ENCODE results near the gene TLE1.

The TLE1 gene

GRCh38 chr9:81665322-81665871 is 23.9 kb downstream of the TLE1 start:
- TF ChIP-seq CTCF (IDR thresholded peaks at IDR 0.05; ENCODE audit: insufficient read depth, missing control alignments) = no peak
- no peak for FAIRE-seq
- no peak for DNase-seq (ENCODE audit: insufficient read length, low spot score)

GRCh38 chr9:81664638-81665222 is 24.6 kb downstream of the TLE1 start:
- no peak for FAIRE-seq
- DNase-seq (ENCODE audit: insufficient read length, low spot score) = no peak
- TF ChIP-seq CTCF (IDR thresholded peaks at IDR 0.05; ENCODE audit: insufficient read depth, missing control alignments) = no peak

GRCh38 chr9:81661339-81661738 is 28.0 kb downstream of the TLE1 start:
- no peak for DNase-seq (ENCODE audit: insufficient read length, low spot score)
- no peak for FAIRE-seq

GRCh38 chr9:81656871-81657337 is 32.4 kb downstream of the TLE1 start:
- TF ChIP-seq CTCF (IDR thresholded peaks at IDR 0.05; ENCODE audit: insufficient read depth, missing control alignments) = no peak
- FAIRE-seq = no peak
- no peak for DNase-seq (ENCODE audit: insufficient read length, low spot score)

More at GRCh38 chr9:81661339-81661738, 28.0 kb downstream of the TLE1 start:
- TF ChIP-seq CTCF (IDR thresholded peaks at IDR 0.05; ENCODE audit: insufficient read depth, missing control alignments) = no peak

- TF ChIP-seq CTCF (IDR thresholded peaks at IDR 0.05; ENCODE audit: insufficient read depth, missing control alignments) = no peak
- DNase-seq (ENCODE audit: insufficient read length, low spot score) (no peak), FAIRE-seq (no peak)
Measured at GRCh38 chr9:81656004-81656403, 33.3 kb downstream of the TLE1 start.

GRCh38 chr9:81653240-81653639 is 36.1 kb downstream of the TLE1 start:
- no peak for DNase-seq (ENCODE audit: insufficient read length, low spot score)
- FAIRE-seq = no peak
- TF ChIP-seq CTCF (IDR thresholded peaks at IDR 0.05; ENCODE audit: insufficient read depth, missing control alignments) = no peak

- no peak for FAIRE-seq
- no peak for TF ChIP-seq CTCF (IDR thresholded peaks at IDR 0.05; ENCODE audit: insufficient read depth, missing control alignments)
- DNase-seq (ENCODE audit: insufficient read length, low spot score) = no peak
Measured at GRCh38 chr9:81652058-81652687, 37.2 kb downstream of the TLE1 start.

Measured in D721Med (cell line).